HepG2 (cell line): ENCODE measurements around the gene EVA1C.

Source experiments
- KLF6 ChIP-seq: IDR thresholded peaks from 2 replicates; pipeline ENCODE4 v1.8.0; 2016; ENCODE audit warnings: missing biosample characterization, missing genetic modification reagents
- POLR2A ChIP-seq, 2 experiments: IDR thresholded peaks; 2 replicates each; pipeline ENCODE4 v1.6.1; 2011; ENCODE audit warnings: low read depth in 2 of 2, low read length in 2 of 2, mild to moderate bottlenecking in 1 of 2, moderate library complexity in 1 of 2; ENCODE audit not compliant: insufficient read depth in 1 of 2
- SOX6 ChIP-seq, 2 experiments: fragments of 450-650 bp in 1 of 2; sonication (generic) in 1 of 2; formaldehyde crosslinking in 1 of 2; IDR thresholded peaks; 2 replicates each; pipeline versions ENCODE4 v1.4.0 to v1.6.1; 2017 to 2020; ENCODE audit warnings: antibody characterized with exemption in 1 of 2, mild to moderate bottlenecking in 1 of 2, missing genetic modification reagents in 1 of 2
- TCF7 ChIP-seq: sonication (generic); IDR thresholded peaks from 2 replicates; pipeline ENCODE4 v1.6.1; 2016; ENCODE audit warnings: antibody characterized with exemption, low read depth
- TF ChIP-seq, protein P1 (sequence below): sonication (generic); formaldehyde crosslinking; IDR thresholded peaks from 2 replicates; pipeline ENCODE4 v1.5.0; 2020; ENCODE audit warnings: missing genetic modification reagents
- TF ChIP-seq, protein P2 (sequence below): sonication (generic); formaldehyde crosslinking; IDR thresholded peaks from 2 replicates; pipeline ENCODE4 v1.4.0; 2020; ENCODE audit warnings: mild to moderate bottlenecking, missing genetic modification reagents, borderline replicate concordance

DNA sequence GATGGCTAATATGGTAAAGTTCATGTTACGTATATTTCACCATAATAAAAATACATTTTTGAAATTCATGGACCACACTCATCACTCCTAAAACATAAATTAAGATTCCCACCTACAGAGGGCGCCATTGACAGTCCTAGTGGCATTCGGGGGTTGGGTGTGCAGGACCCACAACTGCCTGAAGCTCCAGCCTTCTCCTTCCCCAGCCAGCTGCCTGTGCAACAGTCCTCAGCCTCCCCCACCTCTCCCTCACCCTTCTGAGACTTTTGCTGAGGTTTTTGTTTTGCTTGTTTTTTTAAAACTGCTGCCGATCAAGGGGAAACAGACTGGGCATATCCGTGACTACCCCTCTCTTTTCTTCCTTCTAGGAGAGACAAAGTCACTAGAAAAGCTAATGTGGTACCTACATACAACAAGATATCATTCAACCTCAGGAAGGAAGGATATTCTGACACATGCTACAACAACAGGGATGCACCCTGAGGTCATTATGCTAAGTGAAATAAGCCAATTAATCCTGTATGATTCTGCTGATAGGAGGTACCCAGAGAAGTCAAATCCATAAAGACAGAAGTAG is 9.2 kb upstream of the EVA1C start:
- TF ChIP-seq KLF6 (CRISPR knock-in tag) (no peak), TCF7 (no peak), POLR2A (IDR thresholded peaks at IDR 0.05; ENCODE audit: insufficient read depth in 1 of 2, low read depth in 2 of 2, low read length in 2 of 2) (no peak), SOX6 (IDR thresholded peaks at IDR 0.05) (no peak), SOX6 (CRISPR knock-in tag; IDR thresholded peaks at IDR 0.05) (no peak)
- TF ChIP-seq, protein P1, sequence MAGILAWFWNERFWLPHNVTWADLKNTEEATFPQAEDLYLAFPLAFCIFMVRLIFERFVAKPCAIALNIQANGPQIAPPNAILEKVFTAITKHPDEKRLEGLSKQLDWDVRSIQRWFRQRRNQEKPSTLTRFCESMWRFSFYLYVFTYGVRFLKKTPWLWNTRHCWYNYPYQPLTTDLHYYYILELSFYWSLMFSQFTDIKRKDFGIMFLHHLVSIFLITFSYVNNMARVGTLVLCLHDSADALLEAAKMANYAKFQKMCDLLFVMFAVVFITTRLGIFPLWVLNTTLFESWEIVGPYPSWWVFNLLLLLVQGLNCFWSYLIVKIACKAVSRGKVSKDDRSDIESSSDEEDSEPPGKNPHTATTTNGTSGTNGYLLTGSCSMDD (CRISPR knock-in tag) = no peak
- TF ChIP-seq, protein P2, sequence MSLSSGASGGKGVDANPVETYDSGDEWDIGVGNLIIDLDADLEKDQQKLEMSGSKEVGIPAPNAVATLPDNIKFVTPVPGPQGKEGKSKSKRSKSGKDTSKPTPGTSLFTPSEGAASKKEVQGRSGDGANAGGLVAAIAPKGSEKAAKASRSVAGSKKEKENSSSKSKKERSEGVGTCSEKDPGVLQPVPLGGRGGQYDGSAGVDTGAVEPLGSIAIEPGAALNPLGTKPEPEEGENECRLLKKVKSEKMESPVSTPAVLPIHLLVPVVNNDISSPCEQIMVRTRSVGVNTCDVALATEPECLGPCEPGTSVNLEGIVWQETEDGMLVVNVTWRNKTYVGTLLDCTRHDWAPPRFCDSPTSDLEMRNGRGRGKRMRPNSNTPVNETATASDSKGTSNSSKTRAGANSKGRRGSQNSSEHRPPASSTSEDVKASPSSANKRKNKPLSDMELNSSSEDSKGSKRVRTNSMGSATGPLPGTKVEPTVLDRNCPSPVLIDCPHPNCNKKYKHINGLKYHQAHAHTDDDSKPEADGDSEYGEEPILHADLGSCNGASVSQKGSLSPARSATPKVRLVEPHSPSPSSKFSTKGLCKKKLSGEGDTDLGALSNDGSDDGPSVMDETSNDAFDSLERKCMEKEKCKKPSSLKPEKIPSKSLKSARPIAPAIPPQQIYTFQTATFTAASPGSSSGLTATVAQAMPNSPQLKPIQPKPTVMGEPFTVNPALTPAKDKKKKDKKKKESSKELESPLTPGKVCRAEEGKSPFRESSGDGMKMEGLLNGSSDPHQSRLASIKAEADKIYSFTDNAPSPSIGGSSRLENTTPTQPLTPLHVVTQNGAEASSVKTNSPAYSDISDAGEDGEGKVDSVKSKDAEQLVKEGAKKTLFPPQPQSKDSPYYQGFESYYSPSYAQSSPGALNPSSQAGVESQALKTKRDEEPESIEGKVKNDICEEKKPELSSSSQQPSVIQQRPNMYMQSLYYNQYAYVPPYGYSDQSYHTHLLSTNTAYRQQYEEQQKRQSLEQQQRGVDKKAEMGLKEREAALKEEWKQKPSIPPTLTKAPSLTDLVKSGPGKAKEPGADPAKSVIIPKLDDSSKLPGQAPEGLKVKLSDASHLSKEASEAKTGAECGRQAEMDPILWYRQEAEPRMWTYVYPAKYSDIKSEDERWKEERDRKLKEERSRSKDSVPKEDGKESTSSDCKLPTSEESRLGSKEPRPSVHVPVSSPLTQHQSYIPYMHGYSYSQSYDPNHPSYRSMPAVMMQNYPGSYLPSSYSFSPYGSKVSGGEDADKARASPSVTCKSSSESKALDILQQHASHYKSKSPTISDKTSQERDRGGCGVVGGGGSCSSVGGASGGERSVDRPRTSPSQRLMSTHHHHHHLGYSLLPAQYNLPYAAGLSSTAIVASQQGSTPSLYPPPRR (CRISPR knock-in tag) = no peak
